GM18867 (cell line): ENCODE results near the gene AGR2.

Experiments used
- ATAC-seq: cut with Tn5 transposase; IDR thresholded peaks from one replicate; pipeline ENCODE4 v1.9.1; 2021; ENCODE audit warnings: mild to moderate bottlenecking, moderate library complexity; ENCODE audit not compliant: unreplicated experiment

Gene AGR2

DNA sequence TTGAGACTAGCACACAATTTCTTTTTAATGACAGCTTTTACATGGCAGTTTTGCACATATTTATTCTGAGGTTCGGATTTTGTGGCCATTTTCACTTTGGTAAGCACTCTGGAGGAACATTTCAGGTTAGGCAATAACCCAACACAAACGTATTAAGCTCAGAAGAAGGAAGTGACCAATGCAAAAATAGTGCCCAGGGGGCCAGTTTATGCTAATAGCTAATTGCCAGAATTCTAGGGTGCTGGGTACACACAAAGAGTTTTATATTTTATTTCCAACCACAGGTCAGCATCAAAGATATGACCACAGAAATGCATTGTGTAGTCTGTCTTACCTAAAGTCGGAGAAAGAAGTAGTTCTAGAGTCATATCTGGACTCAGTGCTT is 8.4 kb upstream of the AGR2 start:
- ATAC-seq: no peak

DNA sequence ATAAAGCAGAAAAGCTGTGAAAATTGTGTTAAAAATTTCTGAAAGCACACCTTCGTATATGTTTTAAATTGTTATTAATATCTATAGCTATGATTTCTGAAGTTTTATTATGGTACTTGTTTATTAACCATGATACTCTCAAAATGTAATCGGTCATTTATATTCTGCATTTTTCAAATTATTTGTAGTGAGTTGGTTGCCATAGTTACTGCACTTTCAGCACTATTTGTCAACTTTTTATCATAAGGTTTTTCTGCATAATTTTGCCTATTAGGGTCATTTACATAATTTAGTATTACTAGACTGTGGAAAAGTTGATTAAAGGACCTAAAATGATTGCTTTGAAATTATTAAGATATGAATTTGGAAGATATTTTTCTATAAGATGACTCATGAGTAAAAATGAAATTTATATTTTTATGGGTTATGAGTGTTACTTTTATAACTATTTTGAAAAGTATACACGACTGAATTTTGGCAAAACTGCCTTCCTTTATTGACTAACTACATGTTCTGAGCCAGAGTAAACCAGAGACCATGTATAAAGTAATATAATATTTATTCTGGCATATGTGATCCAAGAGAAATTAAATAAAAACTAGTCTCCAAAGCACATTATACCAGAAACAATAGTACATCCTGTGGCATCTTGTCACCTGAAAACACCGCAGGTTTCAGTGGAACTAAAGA is 7.9 kb upstream of the AGR2 start:
- no peak for ATAC-seq

DNA sequence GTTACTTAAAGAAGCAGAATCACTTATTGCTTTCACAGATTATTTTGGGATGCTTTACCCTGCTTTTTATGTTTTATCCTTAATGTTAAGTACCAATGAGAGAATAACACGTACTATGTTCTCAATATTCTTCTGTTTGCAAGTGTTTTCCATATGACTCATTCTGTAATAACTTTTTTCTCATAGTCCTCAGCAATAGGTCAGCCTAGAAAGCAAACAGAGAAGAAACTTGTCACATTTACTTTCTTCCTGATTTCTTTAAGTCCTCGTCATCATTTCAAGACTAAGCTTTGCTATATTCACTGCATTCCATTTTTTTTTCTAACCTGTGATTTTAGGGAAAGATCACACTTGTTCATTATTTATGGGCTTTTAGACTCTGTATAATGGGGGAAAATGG is 6.8 kb upstream of the AGR2 start:
- ATAC-seq: no peak

DNA sequence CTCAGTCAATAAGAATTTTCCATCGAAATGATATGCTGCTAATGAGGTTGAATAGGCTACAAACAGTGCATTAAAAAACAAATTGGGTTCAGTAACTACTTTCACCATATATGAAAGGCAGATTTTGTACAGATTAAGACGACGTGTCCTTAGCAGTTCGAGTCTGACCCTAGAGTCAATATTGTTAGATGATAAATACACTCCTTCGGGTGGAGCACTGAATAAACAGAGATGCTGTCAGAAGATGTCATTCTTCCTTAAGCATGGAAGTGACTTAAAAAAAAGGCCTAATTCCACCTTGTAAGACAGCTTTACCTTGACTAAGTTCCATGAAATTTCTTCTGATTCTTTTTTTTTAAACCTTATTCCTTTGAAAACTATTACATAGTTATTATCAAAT is 5.8 kb upstream of the AGR2 start:
- ATAC-seq: no peak

DNA sequence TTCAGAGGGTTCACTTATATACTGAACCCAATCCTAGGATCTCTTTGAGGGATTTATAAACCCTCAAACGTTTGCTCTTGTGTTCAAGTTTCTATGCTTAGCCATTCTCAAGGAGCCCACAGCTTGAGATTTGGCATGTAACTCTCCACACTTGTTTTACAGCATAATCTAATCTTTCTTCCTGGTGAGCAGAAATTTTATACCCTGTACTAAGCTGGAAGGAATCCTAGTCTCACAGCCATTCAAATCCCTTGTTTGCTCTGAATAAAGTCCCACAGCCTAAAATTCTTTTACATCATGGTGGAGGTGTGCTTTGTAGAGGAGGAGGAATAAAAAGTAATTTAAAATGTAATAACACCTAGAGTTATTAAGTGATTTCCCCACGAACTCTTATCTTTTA is 5.3 kb upstream of the AGR2 start:
- ATAC-seq: no peak

DNA sequence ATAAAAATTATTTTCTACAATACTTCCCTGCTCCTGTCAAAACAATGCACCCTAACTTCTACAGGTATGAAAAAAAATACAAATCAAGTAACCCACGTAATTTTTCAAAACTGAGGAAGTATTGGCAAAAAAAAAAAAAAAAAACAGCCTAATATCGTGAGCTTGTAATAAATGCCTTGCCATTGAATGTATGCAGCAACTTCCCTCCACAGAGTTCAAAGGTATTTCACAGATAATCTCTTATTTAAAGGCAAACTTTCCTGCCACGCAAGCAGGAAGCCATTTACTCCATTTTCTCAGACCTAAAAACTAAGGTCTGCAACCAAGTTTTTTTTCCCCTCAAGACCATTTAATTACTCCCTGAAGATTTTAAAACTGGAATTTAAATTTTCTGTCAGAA is 642 bp upstream of the AGR2 start:
- ATAC-seq: no peak

DNA sequence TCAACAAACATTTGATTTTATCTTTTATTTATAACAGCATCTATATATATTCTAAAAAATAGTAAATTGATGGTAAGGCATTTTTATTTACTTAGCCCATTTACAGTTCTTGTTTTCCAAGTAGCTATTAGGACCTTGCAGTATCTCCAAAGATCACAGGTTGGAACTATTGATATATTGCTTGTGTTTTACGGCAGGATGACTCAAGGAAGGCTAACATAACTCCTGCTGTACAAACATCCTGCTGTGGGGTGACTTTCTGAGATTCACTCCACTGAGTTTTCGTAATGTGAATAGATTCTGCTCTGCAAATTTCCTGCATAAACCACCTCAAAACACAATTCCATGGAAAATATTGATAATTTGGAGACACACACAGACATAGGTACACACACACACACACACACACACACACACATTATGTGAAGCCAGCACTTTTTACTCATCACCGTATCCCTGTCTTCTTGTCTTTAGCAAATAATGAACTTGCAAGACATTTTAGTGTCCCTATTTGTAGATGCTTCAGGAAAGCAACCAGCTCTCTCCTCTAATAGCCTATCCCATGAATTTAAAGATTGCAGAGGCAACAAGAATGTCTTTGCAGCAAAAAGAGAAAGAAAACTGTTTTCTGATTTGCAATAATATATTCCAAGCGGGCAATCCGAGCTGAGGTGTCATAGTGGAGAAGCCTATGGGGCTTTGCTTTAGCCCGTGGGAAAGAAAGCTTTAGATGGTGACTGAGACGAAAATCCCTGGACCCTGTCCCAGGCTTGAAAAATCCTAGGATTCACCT is 722 bp downstream of the AGR2 start:
- no peak for ATAC-seq

DNA sequence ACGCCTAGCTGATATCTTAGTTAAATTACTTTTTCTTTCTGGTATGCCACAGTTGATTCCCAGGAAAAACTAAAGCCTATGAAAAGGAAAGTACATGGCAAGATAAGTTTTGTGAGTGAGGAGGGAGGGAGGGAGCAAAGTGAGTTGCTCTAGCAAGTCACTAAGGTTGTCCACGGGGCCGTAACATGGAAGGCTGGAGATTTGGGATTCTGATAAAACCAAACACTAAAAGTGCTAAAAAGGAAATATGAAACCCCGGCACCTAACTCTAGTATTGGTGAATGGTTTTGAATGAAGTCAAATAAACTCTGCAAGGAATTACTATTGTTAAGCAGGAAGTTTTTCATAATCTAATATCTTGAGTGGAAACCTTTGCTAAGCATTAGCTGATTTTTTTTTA is 1.7 kb downstream of the AGR2 start:
- ATAC-seq: no peak

DNA sequence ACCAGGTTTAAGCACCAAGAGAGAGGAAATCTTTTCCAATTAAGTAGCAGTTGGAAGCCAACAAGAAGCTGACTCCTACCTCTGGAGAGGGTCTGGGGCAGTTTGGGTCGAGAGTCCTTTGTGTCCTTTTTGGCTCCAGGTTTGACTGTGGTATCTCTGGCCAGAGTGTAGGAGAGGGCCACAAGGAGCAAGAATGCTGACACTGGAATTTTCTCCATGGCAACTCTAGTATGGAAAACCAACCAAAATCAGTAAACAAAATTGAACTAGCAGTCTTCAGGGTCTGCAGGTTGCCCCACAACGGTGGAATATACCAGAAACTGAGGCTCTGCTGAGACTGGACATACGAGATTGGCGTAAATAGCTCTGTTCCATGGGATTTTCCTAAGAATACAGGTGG is 3.2 kb downstream of the AGR2 start:
- no peak for ATAC-seq

DNA sequence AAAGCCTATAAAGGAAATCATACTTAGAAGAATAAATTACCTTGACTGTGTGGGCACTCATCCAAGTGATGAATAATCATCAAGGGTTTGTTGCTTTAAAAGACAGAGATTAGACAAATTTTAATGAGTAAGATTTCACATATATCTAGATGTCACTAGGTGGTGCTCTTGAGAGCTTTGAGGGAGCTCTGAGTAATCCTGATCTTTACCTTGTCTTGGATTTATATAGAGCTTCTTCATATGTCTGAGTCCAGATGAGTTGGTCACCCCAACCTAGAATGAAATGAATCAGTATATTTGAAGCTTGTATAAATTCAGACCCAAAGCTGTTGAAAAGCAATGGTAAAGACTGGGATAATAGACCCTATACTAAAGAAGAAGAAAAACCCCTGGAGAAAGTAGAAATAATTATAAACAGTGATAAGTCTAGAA is 3.7 kb downstream of the AGR2 start:
- ATAC-seq: peak; percentile 76

DNA sequence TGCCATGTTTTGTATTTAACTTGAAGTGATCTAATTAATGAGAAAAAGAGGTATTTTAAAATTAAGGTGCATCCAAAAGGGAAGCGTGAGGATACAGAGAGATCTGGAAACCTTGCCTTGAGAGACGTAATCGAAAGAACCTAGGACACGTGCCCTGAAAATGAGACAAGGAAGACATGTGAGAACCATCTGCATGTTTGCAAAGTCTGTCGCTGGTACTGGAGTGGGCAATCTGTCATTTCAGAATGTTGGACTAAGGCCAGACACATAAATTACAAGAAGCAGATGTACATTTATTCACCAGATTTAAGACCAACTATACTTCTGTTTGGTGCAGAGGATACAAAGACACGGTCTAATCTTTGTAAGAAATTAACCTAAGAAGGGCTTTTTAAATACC is 9.2 kb downstream of the AGR2 start:
- no peak for ATAC-seq

DNA sequence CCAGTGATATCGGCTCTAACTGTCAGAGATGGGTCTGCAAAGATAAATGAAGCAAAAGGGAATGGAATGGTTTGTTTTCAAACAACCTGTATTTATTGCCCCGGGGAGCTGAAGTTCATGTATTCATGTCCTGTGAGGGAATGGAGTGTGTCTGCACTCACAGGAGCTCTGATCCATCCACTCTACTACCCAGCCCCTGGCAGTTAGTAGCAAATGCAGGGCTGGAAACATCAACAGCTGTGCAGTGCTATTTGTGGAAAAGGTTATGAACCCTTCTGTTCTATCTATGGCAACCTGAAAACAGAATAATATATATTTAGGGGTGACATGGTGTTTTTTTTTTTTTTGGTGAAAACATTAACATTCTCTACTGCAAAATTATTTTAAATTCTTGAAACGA is 9.8 kb downstream of the AGR2 start:
- no peak for ATAC-seq

DNA sequence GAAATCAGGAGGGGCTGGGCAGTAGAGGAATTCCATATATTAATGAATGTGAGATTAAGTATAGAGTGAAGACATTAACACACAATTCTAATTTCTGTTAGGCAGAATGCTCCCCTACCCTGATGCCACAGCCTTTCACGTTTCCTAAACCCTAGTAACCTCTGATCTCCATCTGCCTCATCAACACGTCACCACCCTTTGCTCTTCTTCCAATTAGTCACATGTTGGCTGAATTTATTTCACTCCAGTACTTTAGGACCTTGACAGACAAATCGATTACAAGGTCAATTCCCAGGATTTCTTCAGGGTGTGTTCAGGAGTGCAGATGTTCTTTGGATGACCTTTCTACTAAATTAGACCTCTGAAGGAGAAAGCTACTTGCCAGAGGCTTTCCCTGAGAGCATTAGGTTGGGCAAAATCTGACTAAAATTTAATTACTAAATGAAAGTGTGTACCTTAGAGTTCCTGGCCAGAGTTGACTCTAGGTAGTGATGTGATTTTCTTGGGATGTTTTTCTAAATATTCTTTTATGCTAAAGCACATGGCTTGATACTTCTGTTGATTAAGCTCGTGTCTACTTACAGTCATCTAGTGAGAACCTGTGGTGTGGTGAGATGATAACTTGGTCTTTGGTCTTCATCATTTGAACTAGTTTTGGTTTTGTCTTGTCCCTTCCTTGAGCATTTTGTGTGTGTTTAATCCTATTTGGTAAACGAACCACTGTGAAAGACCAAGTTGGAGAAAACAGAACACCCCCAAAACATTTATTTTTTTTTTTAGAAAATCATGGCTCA is 12.7 kb downstream of the AGR2 start:
- no peak for ATAC-seq

DNA sequence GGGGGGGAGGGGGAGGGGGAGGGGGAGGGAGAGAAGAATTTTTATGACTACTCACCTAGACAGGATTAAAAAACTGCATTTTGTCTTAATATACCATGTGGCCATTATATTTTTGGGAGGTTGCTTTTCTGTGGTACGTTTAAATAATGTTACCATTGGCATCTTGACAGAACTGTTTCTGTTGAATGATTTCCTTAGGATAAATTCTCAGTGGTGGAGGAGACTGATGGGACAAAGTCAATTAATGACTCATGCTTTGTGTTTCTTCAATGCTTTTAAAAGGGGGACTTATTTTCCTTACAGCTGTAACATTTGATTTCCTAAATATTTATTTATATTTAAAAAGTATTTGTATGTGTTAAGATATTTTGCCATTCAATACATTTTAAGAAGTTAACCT is 13.7 kb downstream of the AGR2 start:
- no peak for ATAC-seq

DNA sequence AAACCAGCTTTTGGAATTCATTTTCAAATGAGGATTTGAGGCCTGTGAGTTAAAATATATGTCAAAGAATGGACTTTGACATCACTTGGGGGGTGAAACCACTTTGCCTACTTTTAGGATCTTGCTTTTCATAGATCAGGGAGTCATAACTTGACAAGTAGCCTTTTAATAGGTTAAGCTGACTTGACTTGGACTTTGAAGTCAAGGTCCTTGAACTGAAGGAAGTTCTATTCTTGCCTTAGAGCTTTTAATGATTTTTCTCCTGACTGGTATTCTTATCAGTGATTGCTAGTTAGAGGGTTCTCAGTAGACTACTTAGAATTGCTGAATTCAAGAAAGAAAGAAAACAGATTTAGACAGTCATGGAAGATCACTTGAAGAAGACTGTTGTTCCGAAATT is 17.7 kb downstream of the AGR2 start:
- ATAC-seq: no peak

DNA sequence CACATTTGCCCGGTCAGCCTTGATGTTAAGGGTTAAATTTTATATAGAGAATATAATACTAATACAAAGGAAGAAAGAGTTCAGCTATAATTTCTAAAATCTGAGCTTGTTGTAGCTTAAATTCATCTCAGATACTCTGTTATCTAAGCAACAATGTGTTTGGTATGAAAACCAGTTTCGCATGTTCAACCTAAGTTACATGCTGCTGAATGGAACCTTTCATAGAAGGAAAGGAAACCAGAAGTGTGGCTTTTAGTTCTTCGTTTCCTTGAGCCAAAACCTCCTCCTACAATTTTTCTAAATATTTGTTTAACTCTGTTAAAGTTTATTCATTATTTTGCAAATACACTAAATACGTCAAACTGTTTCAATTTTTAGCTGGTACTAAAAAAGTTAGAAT is 18.5 kb downstream of the AGR2 start:
- no peak for ATAC-seq

DNA sequence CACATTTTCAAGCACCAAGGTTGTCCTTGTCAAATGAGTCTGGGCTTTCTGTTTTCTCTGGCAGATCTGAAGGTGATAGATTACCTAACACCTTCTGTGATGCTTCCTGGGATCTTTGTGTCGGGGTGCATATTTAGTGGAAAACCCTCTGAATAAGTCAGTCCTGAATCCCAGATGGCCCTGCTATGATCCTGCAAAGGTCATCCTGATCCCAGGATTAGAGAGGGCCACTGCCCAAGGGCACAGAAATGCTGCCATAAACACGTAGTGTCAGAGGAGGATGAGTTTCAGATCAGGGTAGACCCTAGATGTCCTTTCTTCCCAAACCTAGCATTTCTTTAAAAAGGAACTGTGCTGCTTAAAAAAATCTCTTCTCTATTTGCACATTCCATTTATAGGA is 19.0 kb downstream of the AGR2 start:
- ATAC-seq: no peak

DNA sequence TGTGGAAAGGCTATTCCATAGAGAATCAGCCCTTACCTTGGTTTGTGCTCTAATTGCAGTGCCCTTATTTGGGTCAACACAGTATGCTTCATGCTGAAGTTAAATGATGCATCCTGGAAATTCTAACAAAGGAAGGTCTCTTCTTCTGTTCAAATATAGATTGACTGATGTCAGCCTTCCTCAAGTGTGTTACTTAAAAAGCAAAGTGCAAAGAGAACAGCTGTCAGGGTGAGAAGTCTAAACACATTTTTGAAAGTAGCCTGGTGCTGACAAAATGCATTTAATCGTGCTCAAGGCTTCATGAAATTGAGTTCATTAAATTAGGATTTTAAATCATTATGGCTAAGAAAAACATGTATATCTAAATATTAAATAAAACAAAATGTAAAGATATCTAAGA is 19.5 kb downstream of the AGR2 start:
- no peak for ATAC-seq

DNA sequence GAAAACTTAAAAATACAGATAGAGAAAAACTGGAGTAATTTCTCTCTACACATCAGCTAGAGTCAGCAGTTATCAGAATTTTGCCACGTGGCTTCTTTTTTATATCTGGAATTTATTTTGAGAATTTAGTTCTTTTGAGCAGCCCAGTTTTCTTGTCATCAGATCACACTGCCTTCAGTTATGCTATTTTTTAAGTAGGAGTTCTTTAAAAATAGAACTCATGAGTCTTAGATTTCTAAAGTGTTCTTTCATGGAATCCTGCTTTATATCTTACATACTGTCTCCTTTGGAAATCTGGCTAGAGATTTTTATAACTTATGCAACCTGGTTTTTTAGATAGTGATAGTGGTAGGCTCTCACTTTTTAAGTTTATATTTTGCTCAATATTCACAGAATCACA is 24.2 kb downstream of the AGR2 start:
- no peak for ATAC-seq

DNA sequence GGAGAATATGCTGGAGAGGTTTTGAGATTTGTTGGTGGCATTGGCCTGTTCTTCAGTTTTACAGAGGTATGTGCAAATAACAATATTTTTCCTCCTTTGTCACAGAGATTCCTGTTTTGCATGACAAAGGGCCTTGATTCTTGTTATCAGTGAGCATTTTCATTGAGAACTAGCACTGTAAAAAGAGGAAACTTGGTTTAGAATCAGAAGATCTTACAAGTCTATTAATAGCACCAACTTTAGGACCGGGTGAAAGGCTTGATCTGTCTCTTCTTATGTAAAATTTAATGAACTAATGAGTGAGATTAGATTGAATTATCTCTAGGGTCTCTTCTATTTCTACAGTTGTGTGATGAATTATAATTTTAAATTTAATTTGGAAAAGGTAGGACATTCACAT is 25.7 kb downstream of the AGR2 start:
- no peak for ATAC-seq

DNA sequence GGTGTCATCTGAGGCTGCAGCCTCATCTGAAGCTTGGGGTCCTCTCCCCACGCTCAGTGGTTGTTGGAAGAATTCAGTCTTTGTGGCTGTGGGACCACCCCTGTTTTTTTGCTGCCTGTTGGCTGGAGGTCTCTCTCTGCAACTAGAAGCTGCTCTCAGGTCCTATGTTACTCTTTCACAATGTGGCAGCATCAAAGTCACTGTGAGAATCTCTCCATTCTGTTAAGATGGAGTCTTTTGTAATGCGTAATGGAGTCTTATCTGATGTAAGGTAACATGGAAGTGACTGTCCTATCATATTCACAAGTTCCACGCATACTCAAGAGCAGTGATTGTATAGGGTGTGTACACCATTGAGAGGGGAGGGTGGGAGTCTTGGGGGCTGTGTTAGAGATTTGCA is 26.3 kb downstream of the AGR2 start:
- no peak for ATAC-seq

DNA sequence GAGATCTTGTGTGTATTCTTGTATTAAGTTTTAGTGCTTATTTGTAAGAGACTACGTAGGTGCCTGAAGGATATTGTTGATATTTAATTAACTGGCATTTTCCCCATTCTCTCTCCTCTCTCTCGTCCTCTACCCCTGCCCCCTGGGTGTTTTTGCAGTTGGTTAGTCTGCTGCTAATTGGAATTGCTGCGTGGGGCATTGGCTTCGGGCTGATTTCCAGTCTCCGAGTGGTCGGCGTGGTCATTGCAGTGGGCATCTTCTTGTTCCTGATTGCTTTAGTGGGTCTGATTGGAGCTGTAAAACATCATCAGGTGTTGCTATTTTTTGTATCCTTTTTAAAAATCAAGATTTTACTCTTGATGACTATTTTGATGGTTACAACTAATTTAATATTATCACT is 28.7 kb downstream of the AGR2 start:
- ATAC-seq: no peak
